KOPT-K1 (cell line): ENCODE data around the gene CCDC117.
"Not testable (repeated sequence)": the region's sequence is repeated elsewhere in the genome, so short reads cannot be mapped to it uniquely, and the experiment has no call there.

Source experiments
- H3K27ac ChIP-seq: fragments of 200-600 bp; sonication (generic); 2 replicates; pipeline ENCODE4 v1.5.1; 2016; ENCODE audit warnings: antibody characterized with exemption, mild to moderate bottlenecking, low read depth, low read length; ENCODE audit not compliant: poor library complexity, severe bottlenecking
- H3K36me3 ChIP-seq: fragments of 200-600 bp; sonication (generic); 2 replicates; pipeline ENCODE4 v1.5.1; 2017; ENCODE audit warnings: antibody characterized with exemption, mild to moderate bottlenecking, low read length, moderate library complexity; ENCODE audit not compliant: insufficient read depth
- H3K9me3 ChIP-seq: fragments of 200-600 bp; sonication (generic); 2 replicates; pipeline ENCODE4 v1.5.1; 2017; ENCODE audit warnings: antibody characterized with exemption, low read length, mild to moderate bottlenecking; ENCODE audit not compliant: insufficient read depth, poor library complexity, severe bottlenecking

CCDC117 gene

DNA sequence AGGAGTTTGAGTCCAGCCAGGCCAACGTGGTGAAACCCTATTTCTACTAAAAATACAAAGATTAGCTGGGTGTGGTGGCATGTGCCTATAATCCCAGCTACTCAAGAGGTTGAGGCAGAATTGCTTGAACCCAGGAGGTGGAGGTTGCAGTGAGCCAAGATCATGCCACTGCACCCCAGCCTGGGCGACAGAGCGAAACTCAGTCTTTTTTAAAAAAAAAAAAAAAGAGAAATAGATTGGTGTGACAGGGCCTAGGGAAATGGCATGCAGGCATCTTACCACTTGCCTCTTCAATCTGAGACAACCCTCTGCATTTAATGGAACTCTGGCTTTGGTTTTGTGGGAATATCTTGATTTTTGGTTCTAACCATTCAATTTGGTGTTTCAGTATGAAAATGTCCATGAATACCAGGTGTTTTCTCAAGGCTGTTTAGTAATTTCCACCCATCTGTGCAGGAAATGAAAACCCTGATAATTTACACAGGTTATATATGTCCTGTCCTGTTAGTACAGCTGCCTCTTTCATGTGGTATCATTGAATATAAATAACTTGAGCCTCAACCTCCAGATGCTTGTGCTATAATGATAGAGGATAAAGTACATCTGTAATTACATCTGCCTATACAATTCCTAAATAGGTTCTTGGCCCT lies 19.5 kb downstream of the CCDC117 start:
- Histone ChIP-seq H3K36me3 (peaks cover 76% of the 10 kb centered on the region), H3K27ac (no peak overlapping the region)

DNA sequence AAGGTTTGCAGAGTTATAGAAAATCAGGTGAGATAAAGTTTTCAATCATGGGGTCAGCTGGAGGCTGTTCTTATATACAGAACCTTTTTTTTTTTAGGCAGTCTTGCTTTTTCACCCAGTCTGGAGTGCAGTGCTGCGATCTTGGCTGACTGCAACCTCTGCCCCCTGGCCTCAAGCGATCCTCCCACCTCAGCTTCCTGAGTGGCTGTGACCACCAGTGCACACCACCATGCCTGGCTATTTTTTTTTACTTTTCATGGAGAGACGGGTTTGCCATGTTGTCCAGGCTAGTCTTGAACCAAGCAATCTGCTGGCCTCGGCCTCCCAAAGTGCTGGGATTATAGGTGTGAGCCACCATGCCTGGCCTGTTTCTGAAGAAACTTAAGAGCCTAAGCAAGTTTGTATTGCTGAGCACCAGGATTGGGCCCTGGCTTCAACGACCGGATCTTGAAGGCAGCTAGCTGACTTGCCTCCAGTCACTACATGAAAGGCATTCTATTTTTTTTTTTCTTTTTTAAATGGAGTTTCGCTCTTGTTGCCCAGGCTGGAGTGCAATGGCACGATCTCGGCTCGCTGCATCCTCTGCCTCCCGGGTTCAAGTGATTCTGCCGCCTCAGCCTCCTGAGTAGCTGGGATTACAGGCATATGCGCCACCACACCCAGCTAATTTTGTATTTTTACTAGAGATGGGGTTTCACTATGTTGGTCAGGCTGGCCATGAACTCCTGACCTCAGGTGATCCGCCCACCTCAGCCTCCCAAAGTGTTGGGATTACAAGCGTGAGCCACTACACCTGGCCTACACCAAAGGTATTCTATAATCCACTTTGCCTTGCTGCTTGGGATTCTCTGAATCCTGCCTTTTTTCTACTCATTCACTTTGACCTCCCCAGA lies 20.2 kb downstream of the CCDC117 start:
- Histone ChIP-seq H3K9me3 (no peaks in the 10 kb centered on the region), H3K27ac (no peak overlapping the region), H3K36me3 (peaks cover 74% of the 10 kb centered on the region)

More for the DNA sequence above, 19.5 kb downstream of the CCDC117 start:
- no peaks in the 10 kb centered on the region for H3K9me3 ChIP-seq

DNA sequence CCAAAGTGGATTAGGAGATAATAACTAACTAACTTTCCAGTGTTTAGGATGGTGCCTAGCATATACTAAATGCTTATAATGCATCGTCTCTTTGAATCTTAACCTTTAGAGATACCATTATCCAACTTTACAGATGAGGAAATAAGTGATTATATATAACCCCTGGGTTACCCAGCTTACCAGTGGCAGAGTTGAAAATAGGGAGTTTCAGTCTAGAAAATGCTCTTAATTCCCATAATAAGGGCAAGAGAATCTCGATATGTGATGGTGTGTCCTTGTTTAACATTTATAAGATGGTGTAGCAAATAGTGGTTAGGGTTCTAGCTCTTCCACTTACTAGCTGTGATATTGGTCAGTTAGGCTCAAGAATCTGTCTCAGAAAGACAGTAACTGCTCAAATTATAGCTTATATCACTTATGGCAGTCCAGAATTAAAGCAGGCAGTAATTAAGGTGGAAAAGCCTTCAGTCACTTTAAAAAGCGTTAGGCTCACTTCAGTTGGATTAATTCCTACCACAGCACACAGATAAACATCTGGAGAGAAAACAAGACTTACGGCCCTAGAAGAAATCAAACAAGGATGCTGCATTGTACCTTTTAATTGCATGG lies 21.6 kb downstream of the CCDC117 start:
- Histone ChIP-seq H3K27ac (no peak overlapping the region), H3K36me3 (peaks cover 72% of the 10 kb centered on the region), H3K9me3 (no peaks in the 10 kb centered on the region)

DNA sequence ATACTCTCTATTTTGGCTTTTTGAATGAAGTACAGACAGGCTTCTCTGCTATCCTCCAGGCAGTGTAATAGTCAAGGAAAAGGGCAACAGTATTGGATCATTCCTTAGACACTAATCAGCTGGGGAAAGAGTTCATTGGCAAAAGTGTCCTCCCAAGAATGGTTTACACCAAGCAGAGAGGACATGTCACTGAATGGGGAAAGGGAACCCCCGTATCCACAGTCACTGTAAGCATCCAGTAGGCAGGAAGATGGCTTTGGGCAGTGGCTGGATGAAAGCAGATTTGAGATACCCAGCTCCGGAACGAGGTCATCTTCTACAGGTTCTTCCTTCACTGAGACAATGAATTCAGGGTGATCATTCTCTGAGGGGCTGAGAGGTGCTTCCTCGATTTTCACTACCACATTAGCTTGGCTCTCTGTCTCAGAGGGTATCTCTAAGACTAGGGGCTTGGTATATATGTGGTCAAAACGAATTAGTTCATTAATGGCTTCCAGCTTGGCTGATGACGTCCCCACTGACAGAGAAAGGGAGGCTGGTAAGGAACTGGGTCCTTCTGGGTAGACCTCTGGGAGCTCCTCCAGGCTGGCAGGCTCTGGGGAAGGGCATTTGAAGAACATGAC lies 22.7 kb downstream of the CCDC117 start:
- Histone ChIP-seq H3K9me3 (no peaks in the 10 kb centered on the region), H3K27ac (no peak overlapping the region), H3K36me3 (peaks cover 62% of the 10 kb centered on the region)

DNA sequence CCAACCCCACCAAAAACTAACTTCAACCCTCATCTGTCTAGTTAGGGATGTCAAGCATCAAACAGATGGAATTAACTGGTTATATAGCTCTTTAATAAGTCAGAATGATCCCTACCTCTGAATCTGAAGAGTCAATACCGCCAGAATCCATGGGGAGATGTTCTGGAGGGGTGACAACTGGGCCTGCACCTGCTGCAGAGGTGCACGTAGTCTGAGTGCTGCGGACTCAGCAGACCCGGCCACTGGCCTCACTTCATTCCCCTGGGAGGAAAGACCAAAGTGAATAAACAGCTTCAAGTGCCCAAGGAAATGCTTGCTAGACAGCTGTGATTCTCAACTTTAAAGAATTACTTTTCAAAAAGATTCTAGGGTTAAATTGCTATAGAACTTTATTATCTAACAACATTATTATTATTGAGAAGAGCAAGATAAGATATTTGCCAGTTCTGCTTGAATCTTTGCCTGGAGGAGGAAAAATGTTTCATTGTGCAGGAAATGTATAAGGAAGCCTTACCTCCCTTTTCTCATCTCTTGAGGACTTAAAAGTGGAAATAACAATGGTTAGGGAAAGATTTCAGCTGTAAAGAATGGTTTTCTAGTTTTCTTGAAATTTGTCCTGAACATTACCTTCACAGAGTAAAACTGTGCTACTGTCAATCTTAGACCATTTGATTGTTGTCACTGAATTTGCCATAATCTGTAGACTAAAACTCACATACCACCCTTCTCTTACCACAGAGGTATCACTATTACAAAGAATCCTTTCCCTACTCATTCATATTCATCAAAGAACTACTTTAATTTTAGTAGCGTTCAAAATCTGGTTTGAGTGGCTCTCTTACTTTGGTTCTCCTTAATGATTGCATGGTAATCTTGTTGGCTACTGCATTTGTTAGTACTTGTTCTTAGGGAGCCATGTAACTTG lies 23.7 kb downstream of the CCDC117 start:
- Histone ChIP-seq H3K36me3 (peaks cover 60% of the 10 kb centered on the region), H3K27ac (no peak overlapping the region), H3K9me3 (no peaks in the 10 kb centered on the region)

DNA sequence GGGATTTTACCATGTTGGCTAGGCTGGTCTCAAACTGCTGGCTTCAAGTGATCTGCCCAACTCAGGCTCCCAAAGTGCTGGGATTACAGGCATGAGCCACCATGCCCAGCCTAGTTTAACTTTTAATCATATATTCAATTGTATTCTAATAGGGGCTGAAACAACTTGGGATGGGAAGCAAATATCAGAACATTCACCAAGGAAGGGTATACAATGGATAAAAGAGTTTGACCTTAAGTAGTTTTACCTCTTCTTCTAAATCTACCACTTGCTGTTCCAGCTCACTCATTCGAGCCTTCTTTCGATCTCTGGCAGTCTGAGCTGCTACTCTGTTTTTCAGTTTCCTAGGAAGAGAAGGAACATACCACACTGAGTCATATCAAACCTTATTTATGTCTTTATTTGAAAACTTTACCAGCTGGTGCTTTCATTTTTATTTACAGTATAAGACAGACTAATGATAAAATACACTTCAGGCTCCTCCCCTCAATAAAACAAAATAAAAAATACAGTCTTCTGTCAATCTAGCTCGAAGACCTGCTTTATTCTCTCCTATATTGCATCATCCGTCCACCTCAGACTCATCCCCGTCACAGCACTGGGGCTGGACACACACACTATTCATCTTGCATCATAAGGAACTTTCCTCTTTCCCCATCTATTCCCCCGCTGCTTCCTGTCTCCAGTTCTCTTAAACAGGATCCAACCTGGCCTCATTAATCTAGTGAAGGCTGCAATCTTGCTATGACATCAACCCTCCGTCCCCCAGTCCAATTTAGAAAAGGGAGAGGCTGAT lies 26.5 kb downstream of the CCDC117 start:
- Histone ChIP-seq H3K9me3 (no peaks in the 10 kb centered on the region), H3K36me3 (peaks cover 46% of the 10 kb centered on the region), H3K27ac (peak overlapping the region; percentile 69)

DNA sequence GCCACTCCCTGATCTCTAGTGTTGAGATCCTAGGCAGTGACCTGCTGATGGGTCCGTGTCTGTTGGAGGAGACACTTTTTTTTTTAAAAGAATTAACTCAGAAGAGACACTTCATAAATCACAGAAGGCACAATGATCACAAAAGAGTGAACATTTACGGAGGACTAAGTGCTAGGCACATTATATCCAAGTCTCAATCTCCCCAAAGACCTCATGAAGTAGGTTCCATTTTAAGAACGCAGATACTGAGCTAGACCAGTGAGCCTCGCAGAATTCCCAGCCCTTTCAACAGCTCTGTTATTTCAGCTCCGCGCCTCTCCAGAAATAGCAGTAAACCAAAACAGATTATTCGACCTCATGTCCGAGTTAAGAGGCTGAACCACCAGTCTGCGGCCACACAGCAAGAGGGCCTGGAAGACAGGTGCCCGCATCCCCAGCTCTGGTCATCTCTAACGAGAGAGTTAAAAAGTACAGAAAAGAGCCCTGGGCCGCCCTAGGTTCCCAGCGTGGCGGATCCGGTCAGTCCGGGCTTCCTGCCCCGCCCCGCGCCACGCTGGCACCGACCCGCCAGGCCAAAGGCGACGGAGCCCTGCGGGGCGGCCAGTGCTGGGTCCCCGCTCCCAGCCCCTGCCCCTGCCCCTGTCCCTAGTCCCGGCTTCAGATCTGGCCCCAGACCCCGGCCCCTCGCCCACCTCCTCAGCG lies 27.3 kb downstream of the CCDC117 start:
- peak overlapping the region; percentile 69 for H3K27ac ChIP-seq
- peaks cover 38% of the 10 kb centered on the region for H3K36me3 ChIP-seq
- H3K9me3 ChIP-seq = no peaks in the 10 kb centered on the region

DNA sequence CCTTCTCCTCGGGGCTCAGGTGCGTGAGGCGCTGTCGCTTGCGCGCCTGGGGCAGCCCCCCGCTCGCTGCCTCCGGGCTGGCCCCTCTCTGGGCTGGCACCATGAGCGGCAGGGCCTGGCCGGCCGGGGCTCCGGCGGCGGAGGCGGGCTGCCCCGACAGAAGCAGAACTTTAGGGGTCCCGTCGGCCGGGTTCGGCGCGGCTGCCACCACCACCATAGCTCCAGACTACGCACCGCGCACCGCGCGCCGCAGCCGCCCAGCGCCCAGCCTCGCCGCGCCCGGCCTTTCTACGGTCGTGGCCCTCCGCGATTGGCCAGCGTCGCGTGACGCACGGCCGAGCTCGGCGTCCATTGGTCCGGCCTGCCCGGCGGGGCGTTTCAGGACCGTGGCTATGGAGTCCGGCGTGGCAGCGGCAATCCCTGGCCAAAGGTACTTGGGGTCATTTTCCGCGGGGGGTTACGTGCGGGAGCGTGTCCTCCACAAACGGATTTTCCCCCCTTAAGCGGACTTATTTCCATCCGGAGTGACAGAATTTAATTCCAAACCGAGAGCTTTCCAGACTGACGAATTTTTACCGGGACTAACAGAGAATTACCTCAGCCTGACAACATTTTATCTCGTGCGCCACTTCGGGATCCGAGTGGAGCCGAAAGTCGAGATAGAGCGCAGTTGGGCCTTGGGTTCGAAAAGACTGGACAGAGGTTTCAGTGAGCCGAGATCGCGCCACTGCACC lies 28.0 kb downstream of the CCDC117 start, which contains the start of gene XBP1:
Gene XBP1, minus strand, starts transcription at position 262 of the 734 bp plus-strand sequence.
- Histone ChIP-seq H3K36me3 (peaks cover 31% of the 10 kb centered on the region), H3K27ac (peak within 1 kb of the TSS; percentile 69), H3K9me3 (no peaks in the 10 kb centered on the region)

DNA sequence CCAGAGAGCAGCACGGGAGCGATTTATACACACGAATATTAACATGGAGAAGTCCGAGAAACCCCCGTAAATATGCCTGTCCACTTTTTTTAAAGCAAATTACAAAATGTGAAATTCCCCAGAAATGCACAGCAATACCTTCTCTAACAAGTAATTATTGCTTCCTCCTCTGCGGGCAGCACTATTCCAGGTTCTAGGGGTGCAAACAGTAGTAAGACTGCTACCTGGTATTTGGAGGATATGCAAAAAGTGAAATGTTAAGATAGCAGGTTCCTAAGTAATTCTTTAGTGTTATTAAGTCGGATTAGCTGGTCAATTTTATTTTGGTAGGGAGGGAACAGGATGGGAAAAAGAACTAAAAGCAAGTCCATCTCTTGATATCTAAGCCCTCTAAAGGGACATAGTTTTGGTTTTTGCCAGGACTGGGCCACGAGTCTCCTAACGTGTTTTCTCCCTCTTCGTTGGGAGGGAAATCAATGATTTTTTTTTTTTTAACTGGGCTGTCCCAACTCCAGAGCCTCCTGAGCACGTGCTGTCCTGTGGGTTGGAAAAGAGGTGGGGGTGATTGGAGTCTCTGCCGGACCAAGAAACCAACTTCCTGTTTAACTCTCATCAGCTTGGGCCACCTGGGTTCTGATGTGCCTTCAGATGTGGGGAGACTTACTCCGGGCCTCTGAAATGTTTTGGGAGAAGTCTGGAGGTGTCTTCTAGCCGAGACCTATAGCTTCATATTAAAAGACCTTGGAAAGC lies 29.5 kb downstream of the CCDC117 start:
- peak overlapping the region; percentile 46 for H3K27ac ChIP-seq
- no peaks in the 10 kb centered on the region for H3K9me3 ChIP-seq
- H3K36me3 ChIP-seq = peaks cover 15% of the 10 kb centered on the region

DNA sequence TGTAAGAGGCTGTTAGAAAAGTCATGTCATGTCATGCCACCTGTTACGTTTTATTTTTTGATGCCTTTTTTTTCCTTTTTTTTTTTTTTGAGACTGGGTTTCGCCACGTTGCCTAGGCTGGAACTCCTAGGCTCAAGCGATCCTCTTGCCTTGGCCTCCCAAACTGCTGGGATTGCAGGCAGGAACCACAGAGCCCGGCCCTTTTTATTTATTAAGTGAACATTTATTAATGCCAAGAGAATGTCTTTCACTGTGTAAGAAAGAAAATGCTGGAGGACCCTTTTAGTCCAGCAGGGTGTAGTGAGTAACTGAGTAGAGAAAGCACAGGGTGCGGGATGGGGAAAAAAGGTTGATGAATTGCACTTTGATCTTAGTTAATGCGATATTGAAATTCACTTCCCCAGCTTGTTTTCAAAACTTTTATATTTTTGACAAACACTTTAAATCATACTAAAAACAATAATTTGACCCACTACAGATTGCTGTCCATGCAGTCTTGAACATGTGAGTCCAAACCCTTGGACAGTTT lies 30.2 kb downstream of the CCDC117 start:
- Histone ChIP-seq H3K36me3 (peaks cover 10% of the 10 kb centered on the region; the same call in 1 of the 2 replicates), H3K27ac (peak overlapping the region; percentile 46), H3K9me3 (no peaks in the 10 kb centered on the region)

DNA sequence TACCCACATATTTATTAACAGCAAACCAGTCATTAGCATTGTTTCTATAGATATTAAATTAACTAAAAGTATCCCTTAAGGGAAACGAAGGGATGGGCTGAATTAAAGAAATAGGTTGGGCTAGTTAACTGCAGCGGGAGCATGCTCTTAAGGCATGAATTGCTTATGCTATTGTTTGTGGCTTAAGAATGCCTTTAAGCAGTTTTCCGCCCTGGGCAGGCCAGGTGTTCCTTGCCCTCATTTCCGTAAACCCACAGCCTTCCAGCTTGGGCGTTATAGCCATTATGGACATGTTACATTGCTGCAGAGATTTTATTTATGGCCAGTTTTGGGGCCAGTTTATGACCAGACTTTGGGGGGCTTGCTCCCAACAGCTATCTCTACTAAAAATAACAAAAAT lies 32.9 kb downstream of the CCDC117 start:
- not testable (repeated sequence) for H3K9me3 ChIP-seq, H3K27ac ChIP-seq, H3K36me3 ChIP-seq
